ENCODE data around the gene NDRG2.

NDRG2 gene

GRCh38 chr14:21003788-21004346, 21.0 kb downstream of the NDRG2 start:
- DNase-seq: no peak

DNA sequence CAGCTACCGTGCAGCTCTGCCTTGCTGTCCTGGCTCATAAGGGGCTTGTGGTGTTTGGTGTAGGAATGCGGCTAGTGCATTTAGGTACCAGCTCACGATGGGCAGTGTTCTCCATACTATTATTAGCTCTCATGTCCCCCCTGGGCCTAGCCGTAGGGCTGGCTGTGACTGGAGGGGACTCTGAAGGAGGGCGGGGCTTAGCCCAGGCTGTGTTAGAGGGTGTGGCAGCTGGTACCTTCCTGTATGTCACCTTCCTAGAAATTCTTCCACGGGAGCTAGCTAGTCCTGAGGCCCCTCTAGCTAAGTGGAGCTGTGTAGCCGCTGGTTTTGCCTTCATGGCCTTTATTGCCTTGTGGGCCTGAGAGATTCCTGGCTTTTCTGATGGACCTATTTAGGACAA, 23.6 kb downstream of the NDRG2 start:
- no peak for DNase-seq

- DNase-seq: no peak
These were observed 25.3 kb downstream of the NDRG2 start for GRCh38 chr14:20999591-20999990.

GRCh38 chr14:20998674-20999366, 26.0 kb downstream of the NDRG2 start, which contains the start of gene SLC39A2:
SLC39A2 (plus strand) TSS chr14:20999293; CDS start chr14:20999447, 154 bp downstream.
- DNase-seq: peak in 1 of 2 donors; percentile 64

- no peak for DNase-seq
These were observed 26.7 kb downstream of the NDRG2 start for GRCh38 chr14:20998139-20998538.

- DNase-seq: no peak
These were observed 27.3 kb downstream of the NDRG2 start for GRCh38 chr14:20997564-20997963.

DNA sequence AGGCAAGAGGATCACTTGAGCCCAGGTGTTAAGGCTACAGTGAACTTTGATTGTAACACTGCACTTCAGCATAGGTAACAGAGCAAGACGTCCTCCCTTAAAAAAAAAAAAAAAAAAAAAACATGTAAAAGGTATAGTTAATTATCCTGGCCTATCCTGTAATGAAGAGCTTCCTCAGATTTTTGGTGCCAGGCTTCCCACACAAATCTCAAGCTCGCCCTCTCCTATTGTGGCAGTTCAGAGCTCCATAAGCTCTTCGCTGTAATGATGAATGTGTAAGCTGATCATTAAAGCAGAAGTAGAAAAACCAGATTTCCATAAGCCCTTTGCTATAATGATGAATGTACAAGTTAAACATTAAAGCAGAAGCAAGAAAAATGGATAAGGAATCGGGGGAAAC, 27.7 kb downstream of the NDRG2 start:
- no peak for DNase-seq

DNA sequence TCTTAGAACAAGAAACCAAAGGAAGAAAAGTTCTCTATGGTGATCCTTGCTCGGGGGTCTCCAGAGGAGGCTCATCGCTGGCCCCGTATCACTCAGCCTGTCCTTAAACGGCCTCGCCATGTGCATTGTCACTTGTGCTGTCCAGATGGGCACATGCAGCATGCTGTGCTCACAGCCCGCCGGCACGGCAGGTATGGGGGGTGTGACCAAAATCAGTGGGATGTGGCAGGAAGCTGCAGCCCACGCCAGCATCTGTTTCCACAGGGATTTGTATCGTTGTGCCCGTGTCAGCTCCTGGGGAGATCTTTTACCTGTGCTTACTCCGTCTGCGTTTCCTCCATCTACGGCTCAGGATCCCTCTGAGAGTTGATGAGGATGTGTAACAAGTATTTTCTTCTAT, 28.3 kb downstream of the NDRG2 start:
- DNase-seq: no peak

- peak; percentile 93 to 98 for DNase-seq
These were observed 34.9 kb downstream of the NDRG2 start, which contains the start of gene METTL17 for GRCh38 chr14:20989787-20990600. METTL17 (plus strand) TSS chr14:20989980; CDS start chr14:20990003, 23 bp downstream.

- DNase-seq: no peak
These were observed 35.4 kb downstream of the NDRG2 start for GRCh38 chr14:20989471-20989786.

DNA sequence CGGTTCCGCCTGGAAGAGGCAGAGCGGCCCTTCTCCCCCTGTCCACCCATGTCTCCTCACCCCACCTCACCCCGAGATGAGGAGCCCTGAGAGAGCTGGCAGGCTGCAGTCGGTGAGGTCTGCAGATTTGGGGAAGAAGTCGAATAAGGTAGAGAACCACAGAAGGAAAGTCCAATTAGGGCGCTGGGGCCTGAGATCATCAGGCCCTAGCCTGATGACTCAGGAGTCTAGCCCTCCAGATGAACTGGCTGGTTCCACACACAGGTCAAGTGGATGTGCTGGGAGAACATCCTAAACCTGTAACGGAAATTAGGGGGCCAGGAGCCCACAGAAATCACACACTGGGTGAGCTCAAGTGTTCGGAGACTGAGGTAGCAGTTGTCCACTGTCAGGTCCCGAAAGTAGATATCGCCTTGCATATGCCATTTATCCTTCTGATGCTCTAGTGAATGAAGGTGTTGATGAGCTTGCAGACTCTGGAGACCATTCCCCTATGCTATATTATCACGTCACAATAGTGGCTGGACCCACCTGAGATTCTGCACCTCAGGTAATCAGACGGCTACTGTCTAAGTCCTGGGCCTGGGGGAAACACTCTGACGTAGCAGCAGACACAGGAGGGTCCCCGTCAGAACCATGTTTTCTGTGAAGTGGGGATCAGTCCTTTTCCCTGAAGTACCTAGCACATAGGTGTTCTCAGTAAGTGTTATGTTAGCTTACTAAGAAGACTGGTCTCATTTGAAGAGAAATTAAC, 36.0 kb downstream of the NDRG2 start:
- DNase-seq: peak; percentile 44 to 49

DNA sequence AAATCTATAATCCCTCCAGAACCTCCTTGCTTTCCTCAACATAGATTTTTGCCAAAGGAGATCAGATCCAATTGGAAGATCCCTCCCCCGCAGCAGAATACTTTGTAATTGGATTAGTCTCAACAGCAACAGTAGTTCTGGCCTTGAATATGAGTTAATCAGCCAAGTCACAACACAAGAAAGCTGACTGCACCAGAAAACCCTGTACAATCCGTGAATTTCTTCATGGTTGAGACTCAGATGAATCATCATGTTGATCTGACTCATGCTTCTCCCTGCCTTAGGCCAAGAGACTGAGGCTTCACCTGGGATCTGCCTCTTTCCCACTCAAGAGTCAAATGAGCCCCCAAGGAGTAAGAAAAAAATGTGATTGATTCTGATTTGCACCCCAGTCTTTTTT, 38.0 kb downstream of the NDRG2 start:
- DNase-seq: peak; percentile 83 to 92

- peak; percentile 25 to 40 for DNase-seq
These were observed 39.2 kb downstream of the NDRG2 start for GRCh38 chr14:20985650-20986049.

- DNase-seq: no peak
These were observed 42.1 kb downstream of the NDRG2 start for GRCh38 chr14:20982646-20983369.

GRCh38 chr14:20980906-20981305, 44.0 kb downstream of the NDRG2 start:
- DNase-seq: peak in 1 of 2 donors; percentile 45

DNA sequence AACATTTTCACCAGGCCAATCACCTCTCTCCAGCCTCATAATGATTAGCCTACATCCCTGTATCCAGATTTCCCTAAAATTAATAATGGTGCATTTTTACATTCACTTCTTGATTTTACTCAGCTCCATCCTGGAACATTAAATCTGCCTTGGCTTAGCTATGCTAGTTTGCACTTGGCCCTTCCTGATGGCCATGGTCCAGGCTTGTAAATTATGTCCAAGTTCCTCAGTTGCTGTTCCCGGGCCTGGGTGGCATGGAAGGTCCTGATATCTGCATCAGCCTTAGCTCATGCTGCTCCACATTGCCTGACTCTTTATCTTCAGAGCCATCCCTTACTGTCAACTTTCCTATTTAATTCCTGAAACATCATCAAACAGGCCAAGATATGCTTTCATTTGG, 46.2 kb downstream of the NDRG2 start:
- DNase-seq: no peak

DNA sequence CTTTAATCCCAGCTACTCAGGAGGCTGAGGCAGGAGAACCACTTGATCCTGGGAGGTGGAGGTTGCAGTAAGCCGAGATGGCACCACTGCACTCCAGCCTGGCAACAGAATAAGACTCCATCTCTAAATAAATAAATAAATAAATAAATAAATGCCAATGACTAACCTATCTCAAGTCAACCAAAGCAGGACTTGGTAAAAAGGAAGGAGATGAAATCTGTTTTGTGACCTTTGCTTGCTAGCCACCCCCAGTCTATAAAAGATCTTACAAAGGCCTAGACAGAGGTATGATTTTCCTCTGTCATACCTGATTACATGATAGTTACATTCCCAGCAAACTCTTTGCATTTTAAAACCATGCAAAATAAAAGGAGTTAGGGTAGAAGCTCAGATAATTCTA, 48.6 kb downstream of the NDRG2 start:
- no peak for DNase-seq

DNA sequence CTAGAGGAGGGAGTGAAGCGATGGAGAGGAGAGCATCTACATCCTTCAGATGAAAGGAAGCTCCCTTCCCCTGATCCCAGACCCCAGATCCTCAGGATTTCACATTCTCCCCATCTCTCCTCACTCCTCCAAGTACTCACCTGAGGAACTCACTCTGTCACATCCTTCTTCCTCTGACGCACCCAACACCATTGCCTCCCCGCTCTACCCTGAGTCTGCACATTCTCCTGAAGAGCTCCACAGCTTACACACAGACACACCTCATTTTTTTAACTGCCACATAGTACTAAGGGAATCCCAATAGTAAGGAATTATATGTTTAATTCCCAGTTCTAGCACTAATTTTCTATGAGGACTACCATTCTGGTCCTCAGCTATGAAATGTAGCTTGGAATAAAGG, 51.4 kb downstream of the NDRG2 start:
- no peak for DNase-seq

GRCh38 chr14:20971705-20972021, 53.2 kb downstream of the NDRG2 start:
- no peak for DNase-seq

DNA sequence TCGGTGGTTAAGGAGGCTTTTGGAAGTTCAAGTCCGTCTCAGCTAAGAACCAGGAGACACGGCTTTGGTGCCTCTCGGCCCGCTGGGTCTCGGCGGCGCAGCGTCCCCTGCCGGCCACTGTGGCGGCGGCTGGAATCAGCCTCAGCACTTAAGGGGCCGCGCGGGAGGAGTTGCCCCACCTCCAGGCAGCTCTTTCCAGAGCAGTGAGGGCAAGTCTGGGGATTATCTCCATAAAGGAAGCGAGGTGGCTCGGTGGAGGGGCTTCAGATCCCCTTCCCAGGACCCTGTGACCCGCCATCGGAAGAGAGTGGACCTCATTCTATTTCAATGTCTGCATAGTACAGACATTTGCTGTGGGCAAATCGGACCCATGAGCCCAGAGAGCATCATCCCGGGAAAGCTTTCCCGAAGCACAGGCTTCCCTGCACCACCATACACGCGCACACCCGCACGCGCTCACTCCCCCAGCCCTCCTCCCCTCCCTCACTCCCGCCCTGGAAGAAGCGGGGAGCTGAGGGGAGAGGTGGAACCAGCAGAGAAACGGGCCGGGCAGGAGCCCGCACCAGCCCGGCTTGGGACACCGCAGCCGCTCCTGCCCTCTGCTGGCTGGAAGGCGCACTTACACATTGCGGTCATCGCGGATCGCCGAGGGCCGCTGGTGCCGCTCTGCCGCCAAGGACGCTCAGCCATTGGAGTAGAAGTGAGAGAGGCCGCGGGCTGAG, 53.7 kb downstream of the NDRG2 start:
- peak; percentile 68 to 89 for DNase-seq

DNA sequence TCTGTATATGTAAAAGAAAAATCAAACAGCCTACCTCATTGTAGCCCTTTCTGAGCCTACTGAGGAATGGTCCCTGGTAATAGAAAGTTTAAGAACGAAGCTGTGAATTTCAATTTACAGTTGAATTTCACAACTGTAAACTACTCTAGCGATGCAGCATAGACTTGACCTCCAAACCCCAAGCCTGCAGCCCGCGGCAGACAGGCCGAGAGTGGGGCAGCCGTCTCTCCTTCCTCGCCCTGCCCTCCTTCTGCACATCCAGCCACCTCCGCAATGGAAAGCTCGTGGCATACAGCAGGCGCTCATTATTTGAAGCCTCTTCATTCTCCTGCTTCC, 54.2 kb downstream of the NDRG2 start:
- no peak for DNase-seq

- DNase-seq: no peak
These were observed 55.5 kb downstream of the NDRG2 start for GRCh38 chr14:20969336-20969735.
